SK-N-SH (cell line): ENCODE data around the gene LACTB.

Experiments
- CTCF ChIP-seq: fragments of 200-600 bp; sonication (generic); IDR thresholded peaks from 2 replicates; pipeline ENCODE4 v1.6.1; 2017; ENCODE audit warnings: antibody characterized with exemption, mild to moderate bottlenecking, moderate library complexity
- FOXM1 ChIP-seq: IDR thresholded peaks from 2 replicates; pipeline ENCODE4 v1.4.0; 2012; ENCODE audit warnings: low read depth, mild to moderate bottlenecking
- MAX ChIP-seq: IDR thresholded peaks from 2 replicates; pipeline ENCODE4 v1.4.0; 2012; ENCODE audit warnings: low read depth
- MEF2A ChIP-seq: IDR thresholded peaks from 2 replicates; pipeline ENCODE4 v1.4.0; 2012; ENCODE audit warnings: low read depth, borderline replicate concordance
- NFIC ChIP-seq: IDR thresholded peaks from 2 replicates; pipeline ENCODE4 v1.4.0; 2012; ENCODE audit warnings: borderline replicate concordance
- NRF1 ChIP-seq: IDR thresholded peaks from 2 replicates; pipeline ENCODE4 v1.6.1; 2012; ENCODE audit warnings: low read depth, mild to moderate bottlenecking, low read length
- POLR2AphosphoS5 ChIP-seq: IDR thresholded peaks from 2 replicates; pipeline ENCODE4 v1.6.1; 2012; ENCODE audit warnings: low read depth, low read length
- RAD21 ChIP-seq: IDR thresholded peaks from 2 replicates; pipeline ENCODE4 v1.6.1; 2012; ENCODE audit warnings: mild to moderate bottlenecking, low read length
- TCF12 ChIP-seq: IDR thresholded peaks from 2 replicates; pipeline ENCODE4 v1.4.0; 2012
- TF ChIP-seq, protein P1 (sequence below): fragments of 150-350 bp; IDR thresholded peaks from 2 replicates; pipeline ENCODE4 v1.6.1; 2017; ENCODE audit warnings: antibody characterized with exemption, low read length, low read depth, borderline replicate concordance

DNA sequence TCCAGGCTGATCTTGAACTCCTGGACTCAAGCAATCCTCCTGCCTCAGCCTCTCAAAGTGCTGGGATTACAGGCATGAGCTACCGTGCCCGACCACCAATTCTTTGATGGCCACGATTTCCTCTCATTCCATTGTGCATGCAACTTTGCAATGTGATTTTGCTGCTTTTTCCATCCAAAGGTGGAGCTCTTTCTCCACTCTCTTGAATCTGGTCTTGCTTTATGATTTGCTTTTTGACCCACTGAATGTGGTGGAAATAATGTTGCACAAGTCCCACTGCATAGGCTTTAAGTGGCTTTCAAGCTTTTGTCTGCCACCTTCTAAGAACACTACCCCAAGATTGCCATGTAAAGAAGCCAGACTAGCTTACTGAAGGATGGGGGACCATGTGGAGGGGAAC lies 25.0 kb downstream of the LACTB start:
- no peak for TF ChIP-seq CTCF
- TF ChIP-seq RAD21: peak; percentile 27
- TF ChIP-seq POLR2AphosphoS5: no peak
- TF ChIP-seq NRF1: no peak
- no peak for TF ChIP-seq FOXM1
- TF ChIP-seq TCF12: no peak
- TF ChIP-seq MAX: no peak
- no peak for TF ChIP-seq NFIC
- no peak for TF ChIP-seq MEF2A
- TF ChIP-seq, protein P1, sequence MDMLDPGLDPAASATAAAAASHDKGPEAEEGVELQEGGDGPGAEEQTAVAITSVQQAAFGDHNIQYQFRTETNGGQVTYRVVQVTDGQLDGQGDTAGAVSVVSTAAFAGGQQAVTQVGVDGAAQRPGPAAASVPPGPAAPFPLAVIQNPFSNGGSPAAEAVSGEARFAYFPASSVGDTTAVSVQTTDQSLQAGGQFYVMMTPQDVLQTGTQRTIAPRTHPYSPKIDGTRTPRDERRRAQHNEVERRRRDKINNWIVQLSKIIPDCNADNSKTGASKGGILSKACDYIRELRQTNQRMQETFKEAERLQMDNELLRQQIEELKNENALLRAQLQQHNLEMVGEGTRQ: no peak
